ENCODE data around the gene FLT3LG. TPM values are rescaled to one million over a fixed set of nuclear protein-coding genes. Genes with fewer than 3 reads are reported as not detected.

The FLT3LG gene
- polyA plus RNA-seq, 1 experiment = 7.7 TPM

- DNase-seq (ENCODE audit: low read depth) = no peak
- ChIA-PET POLR2A (no interaction called here), CTCF (interaction anchor here (0.6 to 1.6 kb wide), 3 partner anchors 8 to 24 kb away, joined by 3 to 6 read pairs (median 3); partner anchors contain the start of gene FLT3LG)
- no peak for TF ChIP-seq CTCF (IDR thresholded peaks at IDR 0.05; ENCODE audit: insufficient read depth, low read depth, low read length)
- H3K27me3 ChIP-seq (ENCODE audit: control insufficient read depth, insufficient read depth, low read length) = no peaks in the 10 kb centered on the region
- H3K36me3 ChIP-seq (ENCODE audit: control insufficient read depth, insufficient read depth, low read length) = peaks cover 5% of the 10 kb centered on the region
- H3K4me3 ChIP-seq (ENCODE audit: low read depth, low read length) = no peak overlapping the region
Observed at GRCh38 chr19:49465371-49465770, 8.6 kb upstream of the FLT3LG start.

DNA sequence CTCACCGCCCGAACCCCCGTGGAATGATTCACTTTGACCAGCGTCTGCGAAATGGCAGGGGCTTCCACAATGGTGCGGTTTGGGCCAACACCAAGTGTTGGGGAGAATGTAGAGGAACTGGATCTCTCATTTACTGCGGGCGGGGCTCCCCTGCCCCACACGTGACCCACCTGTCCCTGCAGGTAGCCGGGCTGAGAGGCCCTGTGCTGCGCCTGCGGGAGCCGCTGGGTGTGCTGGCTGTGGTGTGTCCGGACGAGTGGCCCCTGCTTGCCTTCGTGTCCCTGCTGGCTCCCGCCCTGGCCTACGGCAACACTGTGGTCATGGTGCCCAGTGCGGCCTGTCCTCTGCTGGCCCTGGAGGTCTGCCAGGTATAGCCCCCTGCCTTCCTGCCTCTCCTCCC is 5.8 kb upstream of the FLT3LG start:
- no peak for DNase-seq (ENCODE audit: low read depth)
- H3K27me3 ChIP-seq (ENCODE audit: control insufficient read depth, insufficient read depth, low read length) = no peaks in the 10 kb centered on the region
- CTCF ChIA-PET = no interaction called here

DNA sequence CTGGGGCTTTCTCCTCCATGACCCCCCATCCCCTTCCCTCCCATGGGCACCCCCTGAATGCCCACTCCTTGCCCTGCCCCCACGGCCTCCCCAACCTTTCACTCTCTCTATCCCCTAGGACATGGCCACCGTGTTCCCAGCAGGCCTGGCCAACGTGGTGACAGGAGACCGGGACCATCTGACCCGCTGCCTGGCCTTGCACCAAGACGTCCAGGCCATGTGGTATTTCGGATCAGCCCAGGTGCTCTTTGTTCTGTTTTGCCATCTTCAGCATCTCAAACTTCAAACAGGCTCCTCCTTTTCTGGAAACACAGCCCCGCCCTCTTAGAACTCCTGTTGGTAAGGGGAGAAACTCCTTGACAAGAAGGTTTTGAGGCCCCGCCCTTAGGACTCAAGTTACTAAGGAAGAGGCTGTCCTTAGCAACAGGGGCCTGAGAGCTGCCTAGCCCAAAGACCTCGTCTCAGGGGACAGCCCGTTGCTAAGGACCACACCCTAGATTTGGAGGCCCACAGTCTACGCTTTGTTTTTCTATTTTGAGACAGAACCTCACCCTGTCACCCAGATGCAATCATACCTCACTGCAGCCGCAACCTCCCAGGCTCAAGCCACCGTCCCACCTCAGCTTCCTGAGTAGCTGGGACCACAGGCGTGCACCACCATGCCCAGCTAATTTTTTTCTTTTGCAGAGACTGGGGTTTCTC is 5.1 kb upstream of the FLT3LG start:
- no peak for TF ChIP-seq CTCF (IDR thresholded peaks at IDR 0.05; ENCODE audit: insufficient read depth, low read depth, low read length)
- H3K36me3 ChIP-seq (ENCODE audit: control insufficient read depth, insufficient read depth, low read length) = peaks cover 5% of the 10 kb centered on the region
- POLR2A ChIA-PET = no interaction called here
- CTCF ChIA-PET = interaction anchor here (1.2 kb wide), 1 partner anchor 9 kb away, joined by 3 read pairs; no protein-coding TSS in a partner anchor
- no peak for DNase-seq (ENCODE audit: low read depth)
- H3K27me3 ChIP-seq (ENCODE audit: control insufficient read depth, insufficient read depth, low read length) = no peaks in the 10 kb centered on the region
- no peak overlapping the region for H3K4me3 ChIP-seq (ENCODE audit: low read depth, low read length)

More for the DNA sequence above, 5.8 kb upstream of the FLT3LG start:
- no peak for TF ChIP-seq CTCF (IDR thresholded peaks at IDR 0.05; ENCODE audit: insufficient read depth, low read depth, low read length)
- H3K36me3 ChIP-seq (ENCODE audit: control insufficient read depth, insufficient read depth, low read length) = peaks cover 5% of the 10 kb centered on the region
- H3K4me3 ChIP-seq (ENCODE audit: low read depth, low read length) = no peak overlapping the region
- POLR2A ChIA-PET = no interaction called here

- Histone ChIP-seq H3K27me3 (ENCODE audit: control insufficient read depth, insufficient read depth, low read length) (no peaks in the 10 kb centered on the region), H3K4me3 (ENCODE audit: low read depth, low read length) (no peak overlapping the region), H3K36me3 (ENCODE audit: control insufficient read depth, insufficient read depth, low read length) (peaks cover 4% of the 10 kb centered on the region)
- ChIA-PET CTCF (interaction anchor here (1.2 to 2.1 kb wide), 3 partner anchors 8 to 100 kb away, joined by 3 to 7 read pairs (median 7); no protein-coding TSS in a partner anchor), POLR2A (no interaction called here)
- no peak for DNase-seq (ENCODE audit: low read depth)
- no peak for TF ChIP-seq CTCF (IDR thresholded peaks at IDR 0.05; ENCODE audit: insufficient read depth, low read depth, low read length)
Observed at GRCh38 chr19:49469828-49470614, 4.0 kb upstream of the FLT3LG start.

- ChIA-PET CTCF (interaction anchor here (0.7 to 2.1 kb wide), 3 partner anchors 12 to 100 kb away, joined by 3 to 7 read pairs (median 7); no protein-coding TSS in a partner anchor), POLR2A (no interaction called here)
- no peaks in the 10 kb centered on the region for H3K27me3 ChIP-seq (ENCODE audit: control insufficient read depth, insufficient read depth, low read length)
- H3K4me3 ChIP-seq (ENCODE audit: low read depth, low read length) = no peak overlapping the region
- H3K36me3 ChIP-seq (ENCODE audit: control insufficient read depth, insufficient read depth, low read length) = peaks cover 3% of the 10 kb centered on the region
- DNase-seq (ENCODE audit: low read depth) = no peak
- no peak for TF ChIP-seq CTCF (IDR thresholded peaks at IDR 0.05; ENCODE audit: insufficient read depth, low read depth, low read length)
Observed at GRCh38 chr19:49470615-49470978, 3.4 kb upstream of the FLT3LG start.
